GM21423 (cell line): ENCODE measurements around the gene CPTP.

Experiments used
- ATAC-seq: cut with Tn5 transposase; IDR thresholded peaks from one replicate; pipeline ENCODE4 v1.9.1; 2021; ENCODE audit warnings: mild to moderate bottlenecking, moderate library complexity; ENCODE audit not compliant: unreplicated experiment

Gene CPTP

DNA sequence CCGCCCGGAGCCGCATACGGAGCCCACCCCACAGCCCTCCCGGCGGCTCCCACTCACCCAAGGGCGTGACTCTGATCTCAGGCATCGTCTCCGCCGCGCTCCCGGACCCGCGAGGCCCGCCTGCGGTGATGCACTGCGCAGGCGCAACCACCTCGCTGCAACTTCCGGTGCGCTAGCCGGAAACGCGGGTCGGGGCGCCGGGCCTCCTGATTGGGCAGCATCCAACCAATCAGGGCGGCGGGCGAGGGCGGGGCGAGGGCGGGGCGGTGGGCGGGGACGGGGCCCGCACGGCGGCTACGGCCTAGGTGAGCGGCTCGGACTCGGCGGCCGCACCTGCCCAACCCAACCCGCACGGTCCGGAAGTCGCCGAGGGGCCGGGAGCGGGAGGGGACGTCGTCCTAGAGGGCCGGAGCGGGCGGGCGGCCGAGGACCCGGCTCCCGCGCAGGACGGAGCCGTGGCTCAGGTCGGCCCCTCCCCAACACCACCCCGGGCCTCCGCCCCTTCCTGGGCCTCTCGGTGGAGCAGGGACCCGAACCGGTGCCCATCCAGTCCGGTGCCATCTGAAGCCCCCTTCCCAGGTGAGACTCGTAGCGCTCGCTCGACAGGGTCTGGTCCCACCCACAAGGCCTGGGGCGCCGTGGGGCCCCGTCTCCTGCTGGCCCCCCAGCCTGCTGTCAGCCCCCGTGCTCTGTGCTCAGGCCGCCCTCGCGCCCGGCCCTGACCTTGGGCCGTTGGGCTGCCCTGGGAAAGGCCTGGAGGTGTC is at the start of gene CPTP, which contains the start of gene INTS11:
CPTP (plus strand) TSS at position 279 of the 764 bp plus-strand sequence. CDS start 2,109 bp downstream, outside the sequence.
INTS11 (minus strand) TSS at position 137 of the 764 bp plus-strand sequence; CDS start at position 85, 52 bp downstream.
- peak; percentile 67 for ATAC-seq

DNA sequence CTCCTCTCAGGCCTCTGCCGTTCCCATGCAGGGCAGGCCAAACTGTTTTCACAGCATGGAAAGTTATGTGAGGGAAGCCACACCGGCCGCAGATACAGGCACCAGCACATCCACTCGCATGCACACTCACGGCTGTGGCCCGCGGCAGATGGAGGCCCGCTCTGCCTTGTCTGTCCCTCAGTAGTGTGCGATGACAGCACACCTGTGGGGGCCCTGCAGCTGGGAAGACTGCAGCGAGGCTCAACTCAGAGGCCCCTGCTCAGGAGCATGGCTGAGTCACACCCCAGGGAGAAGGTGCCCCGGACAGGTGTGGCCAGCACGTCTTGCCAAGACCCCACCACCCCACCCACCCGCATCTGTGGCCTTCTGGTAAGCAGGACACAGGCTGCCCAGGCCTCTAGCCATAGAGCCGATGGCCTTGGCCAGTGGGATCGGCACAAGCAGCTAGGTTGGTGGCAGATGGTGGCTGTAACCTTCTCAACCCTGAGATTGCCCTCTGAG is 49.6 kb upstream of the CPTP start:
- no peak for ATAC-seq

DNA sequence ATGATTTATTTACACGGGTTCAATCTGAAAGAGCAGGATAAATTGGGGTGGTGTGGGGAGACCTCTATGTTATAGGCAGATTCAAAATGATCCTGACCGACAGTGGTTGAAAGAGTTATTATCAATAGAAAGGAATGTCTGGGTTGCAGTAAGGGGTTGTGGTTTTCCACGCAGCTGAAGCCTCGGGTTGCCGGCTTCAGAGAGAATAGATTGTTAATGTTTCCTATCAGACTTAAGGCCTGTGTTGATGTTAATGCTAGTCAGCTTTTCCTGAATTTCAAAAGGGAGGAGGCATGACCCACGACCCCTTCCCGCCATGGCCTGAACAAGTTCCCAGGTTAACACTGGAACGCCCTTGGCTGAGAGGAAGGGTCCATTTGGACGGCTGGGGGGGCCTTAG is 48.8 kb upstream of the CPTP start:
- no peak for ATAC-seq

DNA sequence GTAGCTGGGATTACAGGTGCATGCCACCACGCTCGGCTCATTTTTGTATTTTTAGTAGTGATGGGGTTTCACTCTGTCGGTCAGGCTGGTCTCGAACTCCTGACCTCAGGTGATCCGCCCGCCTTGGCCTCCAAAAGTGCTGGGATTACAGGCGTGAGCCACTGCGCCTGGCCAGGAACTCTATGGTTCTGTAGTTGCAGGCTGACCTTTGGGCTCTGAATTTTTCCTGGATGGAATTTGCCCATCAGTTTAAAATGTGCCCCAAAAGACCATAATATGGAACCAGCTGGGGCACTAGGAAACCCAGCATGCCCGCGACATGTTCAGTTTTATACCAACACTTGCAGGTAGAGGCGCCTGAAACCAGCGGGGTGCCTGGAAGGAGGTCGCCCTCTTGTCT is 46.0 kb upstream of the CPTP start:
- no peak for ATAC-seq

DNA sequence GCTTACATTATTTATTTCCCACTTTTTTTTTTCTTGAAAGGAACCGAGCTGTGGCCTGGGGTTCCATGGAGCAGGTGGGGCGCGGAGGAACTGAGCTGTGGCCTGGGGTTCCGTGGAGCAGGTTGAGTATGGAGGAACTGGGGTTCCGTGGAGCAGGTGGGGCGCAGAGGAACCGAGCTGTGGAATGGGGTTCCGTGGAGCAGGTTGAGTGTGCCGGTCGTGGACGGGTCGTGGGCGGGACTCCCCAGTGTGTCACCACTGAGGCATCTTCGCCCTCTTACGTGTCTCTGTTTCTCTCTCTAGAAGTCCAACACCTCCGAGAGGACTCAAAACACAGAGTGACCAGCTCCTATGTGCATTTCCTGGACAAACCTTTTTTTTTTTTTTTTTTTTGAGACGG is 45.6 kb upstream of the CPTP start:
- ATAC-seq, result no peak

DNA sequence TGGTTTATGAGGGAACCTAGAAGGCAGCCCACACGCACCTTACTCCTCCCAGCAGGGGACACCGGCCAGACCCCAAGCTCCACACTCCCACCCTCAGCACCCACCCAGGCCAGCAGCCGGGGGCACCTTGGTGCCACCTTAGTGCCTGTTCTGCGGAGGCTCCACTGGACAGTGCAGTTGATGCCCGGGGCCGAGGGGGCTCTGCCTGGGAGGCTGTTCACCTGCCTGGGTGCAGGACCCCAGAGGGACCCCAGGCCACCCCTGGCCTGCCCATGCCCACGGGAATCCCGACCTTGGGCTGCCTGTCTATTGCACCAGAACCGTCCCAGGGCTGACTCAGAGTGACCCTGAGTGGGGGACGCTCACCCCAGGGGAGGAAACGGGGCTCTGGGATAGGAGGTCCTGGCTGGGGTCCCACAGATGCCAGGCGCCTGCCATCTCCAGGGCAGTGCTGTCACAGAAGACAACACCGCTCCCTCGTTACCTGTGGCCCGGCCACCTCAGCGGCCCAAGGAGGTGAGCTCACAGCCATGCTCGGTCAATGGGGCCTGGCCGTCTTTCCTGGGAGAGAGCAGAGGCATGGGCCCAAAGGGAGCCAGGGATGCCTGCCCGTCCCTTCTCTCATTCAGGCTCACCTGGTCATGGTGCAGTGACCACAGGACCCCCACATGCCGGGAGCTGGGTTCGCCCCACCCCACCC is 43.7 kb upstream of the CPTP start:
- ATAC-seq, result no peak

DNA sequence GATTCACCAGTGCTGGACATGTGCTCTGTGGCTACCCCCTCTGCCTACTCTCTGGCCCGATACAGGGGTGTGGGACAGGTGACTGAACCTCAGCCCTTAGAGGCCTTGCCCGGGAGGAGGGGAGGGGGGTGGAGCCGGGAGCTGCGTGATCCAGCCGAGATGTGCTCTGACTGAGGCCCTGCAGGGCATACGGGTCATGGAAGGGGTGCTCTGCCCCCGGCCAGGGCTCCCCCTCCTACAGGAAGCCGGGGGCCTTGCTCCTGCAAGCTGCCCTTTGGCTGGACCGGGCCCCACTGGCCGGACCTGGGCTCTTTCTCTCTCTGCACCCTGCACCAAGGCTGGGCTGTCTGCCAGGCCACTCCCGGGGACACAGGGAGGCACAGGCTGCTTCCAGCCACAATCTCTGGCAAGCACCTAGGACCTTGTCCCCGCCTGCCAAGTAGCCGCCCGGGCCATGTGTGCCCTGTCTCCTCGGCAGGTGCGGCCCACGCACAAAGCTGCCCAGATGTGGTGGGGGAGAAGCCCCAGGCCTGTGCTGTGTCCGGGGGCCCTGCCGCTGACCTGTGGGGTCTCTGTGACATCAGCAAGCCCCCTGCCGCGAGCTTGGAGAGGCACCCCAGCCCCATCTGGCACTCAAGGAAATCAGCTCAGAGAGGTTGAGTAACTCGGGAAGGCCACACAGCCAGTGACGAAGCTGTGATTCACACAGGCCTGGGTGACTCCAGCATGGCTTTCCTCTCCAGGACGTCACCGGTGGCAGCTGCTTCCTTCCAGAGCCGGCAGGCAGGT is 42.9 kb upstream of the CPTP start:
- no peak for ATAC-seq

DNA sequence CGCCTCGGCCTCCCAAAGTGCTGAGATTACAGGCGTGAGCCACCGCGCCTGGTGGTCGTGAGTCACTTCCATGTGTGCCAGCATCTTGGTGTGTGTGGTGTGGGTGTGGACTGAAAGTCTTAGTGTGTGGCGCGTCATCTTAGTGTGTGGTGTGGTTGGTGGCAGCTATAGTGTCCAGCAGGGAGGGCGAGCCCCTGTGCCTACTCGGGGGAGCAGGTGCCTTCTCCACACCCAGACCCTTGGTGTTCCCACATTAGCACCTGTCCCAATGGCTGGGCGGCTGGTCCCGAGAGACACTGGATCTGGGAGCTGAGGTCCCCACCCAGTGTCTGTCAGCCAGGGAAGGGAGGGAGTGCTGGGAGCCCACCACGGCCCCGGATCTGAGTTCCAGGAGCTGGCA is 41.6 kb upstream of the CPTP start:
- ATAC-seq, result no peak

DNA sequence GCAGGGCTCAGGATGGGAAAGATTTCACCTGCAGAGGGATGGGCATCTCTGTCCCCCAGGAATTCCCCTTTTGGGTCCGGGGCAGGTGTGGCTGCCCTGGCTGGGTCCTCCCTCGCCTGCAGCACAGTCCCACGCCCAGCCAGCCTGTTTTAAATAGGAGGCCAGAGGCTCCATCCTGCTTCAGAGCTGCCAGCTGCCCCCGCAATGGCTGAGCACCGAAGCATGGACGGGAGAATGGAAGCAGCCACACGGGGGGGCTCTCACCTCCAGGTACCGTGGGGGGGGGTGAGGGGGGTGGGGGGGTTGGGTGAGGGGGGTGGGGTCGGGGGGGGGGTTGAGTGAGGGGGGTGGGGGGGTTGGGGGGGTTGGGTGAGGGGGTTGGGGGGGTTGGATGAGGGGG is 40.8 kb upstream of the CPTP start:
- no peak for ATAC-seq

DNA sequence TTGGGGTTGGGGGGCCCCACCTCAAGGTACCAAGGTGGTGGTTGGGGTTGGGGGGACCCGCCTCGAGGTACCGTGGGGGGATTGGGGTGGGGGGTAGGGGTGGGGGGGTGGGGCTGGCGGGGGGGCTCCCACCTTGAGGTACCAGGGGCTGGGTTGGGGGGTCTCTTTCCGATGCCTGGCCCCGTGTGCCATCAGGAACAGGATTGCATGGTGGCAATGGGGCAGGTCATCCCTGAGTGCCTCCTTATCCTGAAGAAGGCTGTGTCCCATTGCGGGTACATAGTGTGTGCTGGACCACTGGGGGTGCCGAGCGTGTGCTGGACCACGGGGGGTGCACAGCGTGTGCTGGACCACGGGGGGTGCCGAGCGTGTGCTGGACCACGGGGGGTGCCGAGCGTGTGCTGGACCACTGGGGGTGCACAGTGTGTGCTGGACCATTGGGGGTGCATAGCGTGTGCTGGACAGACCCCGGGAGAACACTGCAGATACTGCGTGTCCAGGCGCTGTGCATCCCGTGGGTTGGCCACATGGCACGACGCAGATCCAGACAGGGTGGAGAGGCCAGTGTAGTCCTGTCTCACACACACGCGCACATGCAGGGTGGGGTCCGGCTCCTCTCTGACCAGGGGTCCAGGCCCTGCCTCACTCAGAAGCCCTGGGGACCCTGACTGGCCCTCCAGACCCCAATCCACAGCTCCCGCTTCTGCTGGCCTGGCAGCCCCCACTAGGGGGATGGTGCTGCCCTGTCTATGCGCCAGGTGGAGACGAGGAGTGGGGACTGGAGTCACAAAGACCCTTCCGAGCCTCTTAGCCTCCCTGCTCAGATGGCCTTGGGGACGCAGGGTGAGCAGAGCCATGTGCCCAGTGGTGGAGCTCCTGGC is 40.1 kb upstream of the CPTP start:
- ATAC-seq, result no peak

DNA sequence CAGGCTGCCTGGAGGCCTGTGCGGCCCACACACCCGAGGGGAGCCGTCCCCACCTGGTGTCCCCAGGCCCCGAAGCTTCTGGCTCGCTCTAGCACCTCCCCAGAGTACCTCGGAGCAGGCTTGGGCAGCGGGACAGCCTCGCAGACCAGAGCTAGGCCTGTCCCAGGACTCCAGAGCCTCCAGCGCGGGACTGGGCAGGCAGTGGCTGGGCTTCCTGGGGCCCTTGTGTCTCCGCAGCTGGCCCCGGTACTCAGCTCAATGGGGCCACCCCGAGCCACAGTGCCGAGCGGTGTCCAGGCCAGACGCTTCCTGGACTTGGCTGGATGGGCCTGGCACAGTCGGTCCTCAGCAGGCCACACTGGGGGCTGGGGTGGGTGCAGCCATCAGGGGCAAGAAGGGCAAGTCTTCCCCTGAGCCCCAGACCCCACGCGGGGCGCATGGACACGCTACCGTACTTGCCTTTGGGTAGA is 39.5 kb upstream of the CPTP start:
- no peak for ATAC-seq

DNA sequence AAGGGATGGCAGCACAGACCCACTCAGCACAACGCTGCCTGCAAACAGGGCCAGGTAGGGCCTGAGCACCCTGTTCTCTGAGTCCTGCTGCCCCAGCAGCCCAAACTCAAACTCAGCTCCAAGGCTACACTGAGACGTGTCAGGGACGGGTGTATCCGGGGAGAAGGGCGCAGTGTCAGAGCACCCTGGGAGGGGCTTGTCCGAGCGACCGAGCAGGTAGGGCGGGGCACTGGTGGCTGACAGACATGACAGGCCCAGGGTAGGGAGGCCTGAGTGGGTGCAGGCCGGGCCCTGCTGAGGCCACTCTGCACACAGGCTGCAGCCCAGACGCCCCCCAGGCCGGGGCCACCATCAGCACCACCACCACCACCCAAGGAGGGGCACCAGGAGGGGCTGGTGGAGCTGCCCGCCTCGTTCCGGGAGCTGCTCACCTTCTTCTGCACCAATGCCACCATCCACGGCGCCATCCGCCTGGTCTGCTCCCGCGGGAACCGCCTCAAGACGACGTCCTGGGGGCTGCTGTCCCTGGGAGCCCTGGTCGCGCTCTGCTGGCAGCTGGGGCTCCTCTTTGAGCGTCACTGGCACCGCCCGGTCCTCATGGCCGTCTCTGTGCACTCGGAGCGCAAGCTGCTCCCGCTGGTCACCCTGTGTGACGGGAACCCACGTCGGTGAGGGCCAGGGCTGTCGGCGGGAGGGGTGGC is 38.8 kb upstream of the CPTP start:
- no peak for ATAC-seq

DNA sequence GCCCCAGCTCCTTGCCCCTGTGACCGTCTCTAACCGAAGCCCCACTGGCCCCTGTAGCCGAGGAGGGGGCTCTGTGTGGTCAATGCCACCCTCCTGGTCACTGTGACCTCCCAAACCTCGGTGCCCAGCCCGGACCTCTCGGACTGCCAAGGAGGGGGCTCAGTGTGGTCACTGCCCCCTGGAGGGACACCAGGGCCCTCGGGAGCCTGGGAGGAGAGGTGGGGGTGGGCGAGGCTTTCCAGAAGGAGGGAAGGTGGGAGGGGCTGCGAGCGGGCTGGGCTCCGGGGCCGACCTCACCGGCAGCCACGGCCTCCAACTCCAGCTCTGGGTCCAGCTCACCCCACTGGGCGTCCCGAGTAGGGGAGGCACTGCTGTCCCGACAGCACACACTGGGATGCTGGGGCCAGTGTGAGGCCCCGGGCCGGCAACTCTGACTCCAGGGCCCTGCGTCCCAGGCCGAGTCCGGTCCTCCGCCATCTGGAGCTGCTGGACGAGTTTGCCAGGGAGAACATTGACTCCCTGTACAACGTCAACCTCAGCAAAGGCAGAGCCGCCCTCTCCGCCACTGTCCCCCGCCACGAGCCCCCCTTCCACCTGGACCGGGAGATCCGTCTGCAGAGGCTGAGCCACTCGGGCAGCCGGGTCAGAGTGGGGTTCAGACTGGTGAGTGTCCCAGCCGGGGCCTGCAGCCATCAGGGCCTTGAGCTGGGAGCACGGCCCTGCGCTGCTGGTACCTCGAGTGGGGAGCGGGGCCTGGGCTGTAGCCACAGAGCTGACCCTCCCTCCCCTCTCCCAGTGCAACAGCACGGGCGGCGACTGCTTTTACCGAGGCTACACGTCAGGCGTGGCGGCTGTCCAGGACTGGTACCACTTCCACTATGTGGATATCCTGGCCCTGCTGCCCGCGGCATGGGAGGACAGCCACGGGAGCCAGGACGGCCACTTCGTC is 38.0 kb upstream of the CPTP start:
- no peak for ATAC-seq

DNA sequence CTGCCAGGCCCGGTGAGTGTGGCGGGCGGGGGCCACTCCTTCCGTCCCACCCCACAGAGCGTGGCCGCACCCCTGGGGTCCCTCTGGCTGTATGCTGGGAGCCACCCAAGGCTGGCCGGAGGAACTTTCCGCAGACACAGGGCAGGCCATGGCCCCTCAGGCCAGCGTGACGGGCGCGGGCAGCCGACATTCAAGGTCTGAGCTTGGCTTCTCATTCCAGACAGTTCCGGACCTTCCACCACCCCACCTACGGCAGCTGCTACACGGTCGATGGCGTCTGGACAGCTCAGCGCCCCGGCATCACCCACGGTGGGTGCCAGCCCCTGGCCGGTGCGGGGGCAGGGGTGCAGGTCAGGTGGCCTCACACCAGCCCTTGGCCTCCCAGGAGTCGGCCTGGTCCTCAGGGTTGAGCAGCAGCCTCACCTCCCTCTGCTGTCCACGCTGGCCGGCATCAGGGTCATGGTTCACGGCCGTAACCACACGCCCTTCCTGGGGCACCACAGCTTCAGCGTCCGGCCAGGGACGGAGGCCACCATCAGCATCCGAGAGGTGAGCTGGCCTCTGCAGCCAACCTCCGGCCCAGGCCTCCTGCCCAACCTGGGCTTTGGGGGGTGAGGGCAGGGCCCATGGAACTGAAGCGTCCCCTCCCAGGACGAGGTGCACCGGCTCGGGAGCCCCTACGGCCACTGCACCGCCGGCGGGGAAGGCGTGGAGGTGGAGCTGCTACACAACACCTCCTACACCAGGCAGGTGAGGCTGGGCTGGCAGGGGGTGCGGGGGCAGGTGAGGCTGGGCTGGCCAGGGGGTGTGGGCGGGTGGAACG is 37.1 kb upstream of the CPTP start:
- no peak for ATAC-seq

DNA sequence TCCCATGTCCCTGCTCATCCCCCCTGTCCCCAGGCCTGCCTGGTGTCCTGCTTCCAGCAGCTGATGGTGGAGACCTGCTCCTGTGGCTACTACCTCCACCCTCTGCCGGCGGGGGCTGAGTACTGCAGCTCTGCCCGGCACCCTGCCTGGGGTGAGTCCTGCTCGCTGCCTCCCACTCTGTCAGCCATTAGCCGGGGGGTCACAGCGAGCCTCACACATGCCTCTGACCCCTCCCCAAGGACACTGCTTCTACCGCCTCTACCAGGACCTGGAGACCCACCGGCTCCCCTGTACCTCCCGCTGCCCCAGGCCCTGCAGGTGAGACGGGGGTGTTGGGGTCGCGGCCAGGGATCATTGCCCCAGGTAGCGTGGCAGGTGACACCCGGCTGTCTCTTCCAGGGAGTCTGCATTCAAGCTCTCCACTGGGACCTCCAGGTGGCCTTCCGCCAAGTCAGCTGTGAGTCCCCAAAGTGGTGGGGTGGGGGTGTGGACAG is 34.3 kb upstream of the CPTP start:
- ATAC-seq, result no peak

DNA sequence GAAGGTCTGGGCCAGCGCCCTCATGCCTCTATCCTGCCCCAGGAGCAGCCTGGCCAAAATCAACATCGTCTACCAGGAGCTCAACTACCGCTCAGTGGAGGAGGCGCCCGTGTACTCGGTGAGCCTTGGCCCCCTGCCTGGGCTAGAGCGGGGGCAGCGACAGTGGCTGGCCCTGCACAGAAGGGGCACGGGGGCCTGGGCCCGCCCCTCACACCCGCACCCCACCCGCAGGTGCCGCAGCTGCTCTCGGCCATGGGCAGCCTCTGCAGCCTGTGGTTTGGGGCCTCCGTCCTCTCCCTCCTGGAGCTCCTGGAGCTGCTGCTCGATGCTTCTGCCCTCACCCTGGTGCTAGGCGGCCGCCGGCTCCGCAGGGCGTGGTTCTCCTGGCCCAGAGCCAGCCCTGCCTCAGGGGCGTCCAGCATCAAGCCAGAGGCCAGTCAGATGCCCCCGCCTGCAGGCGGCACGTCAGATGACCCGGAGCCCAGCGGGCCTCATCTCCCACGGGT is 33.5 kb upstream of the CPTP start:
- no peak for ATAC-seq
